Colonic mucosa (tissue), 4 donors: ENCODE data around the gene REG3G. TPM values are rescaled to one million over a fixed set of nuclear protein-coding genes. Genes with fewer than 3 reads are reported as not detected.
"Not testable (repeated sequence)": the region's sequence is repeated elsewhere in the genome, so short reads cannot be mapped to it uniquely, and the experiment has no call there.

Source experiments
- DNase-seq: peaks from one replicate; pipeline ENCODE4 v3.0.0-alpha.2; 2020
- H3K27ac ChIP-seq: fragments of 200-600 bp; one replicate; pipeline ENCODE4 v1.8.0; 2021
- H3K27me3 ChIP-seq: fragments of 200-600 bp; one replicate; pipeline ENCODE4 v1.8.0; 2021
- H3K36me3 ChIP-seq: fragments of 200-600 bp; one replicate; pipeline ENCODE4 v1.8.0; 2021
- H3K4me1 ChIP-seq: fragments of 200-600 bp; one replicate; pipeline ENCODE4 v1.8.0; 2021; ENCODE audit warnings: mild to moderate bottlenecking
- H3K4me3 ChIP-seq: fragments of 200-600 bp; one replicate; pipeline ENCODE4 v1.8.0; 2021
- H3K9ac ChIP-seq, 2 donors: one replicate each; pipeline ENCODE4 v1.7.0; 2013; ENCODE audit warnings: control low read depth in 2 of 2, low read depth in 2 of 2, low read length in 2 of 2
- H3K9me3 ChIP-seq: fragments of 200-600 bp; one replicate; pipeline ENCODE4 v1.8.0; 2021
- CTCF ChIP-seq: fragments of 200-600 bp; IDR thresholded peaks from one replicate; pipeline ENCODE4 v1.8.0; 2022; ENCODE audit warnings: antibody characterized with exemption, mild to moderate bottlenecking
- intact Hi-C: fragments of 100-400 bp; cut with DNase I; formaldehyde crosslinking; loops from one replicate; pipeline ENCODE4 v1.14.1; 2022
- total RNA-seq, 2 donors: library from RNA; stranded (reverse); fragmentation: NEBNext Ultra II Directional in 1 of 2; extraction: Animal tissue kit (Norgen Biotek cat#: 25700) in 1 of 2; gene quantifications; one replicate each; pipeline ENCODE4 v1.2.1, GENCODE V29; 2021
- donor health status: healthy.
- donor health status: DM: no; HTN: no; CAD: no.
- donor health status: DM: no; HTN: no; CAD: no.

REG3G gene
- total RNA-seq, 2 donors from 2014 or later, result 1.1 TPM; not detected in 1

- no peak for DNase-seq
Observed at GRCh38 chr2:79041032-79041448, 15.5 kb downstream of the REG3G start.

GRCh38 chr2:79053486-79053885 lies 28.0 kb downstream of the REG3G start:
- intact Hi-C loops, H3K9ac ChIP-seq, H3K36me3 ChIP-seq, H3K27ac ChIP-seq, H3K27me3 ChIP-seq, H3K4me3 ChIP-seq, H3K9me3 ChIP-seq, DNase-seq, H3K4me1 ChIP-seq: not testable (repeated sequence)

More at GRCh38 chr2:79041032-79041448, 15.5 kb downstream of the REG3G start:
- no peak overlapping the region for H3K4me3 ChIP-seq
- H3K27me3 ChIP-seq, result no peaks in the 10 kb centered on the region
- no peaks in the 10 kb centered on the region for H3K9me3 ChIP-seq
- H3K9ac ChIP-seq, result no peak overlapping the region
- TF ChIP-seq CTCF, result peak; percentile 31
- no peak overlapping the region for H3K27ac ChIP-seq
- H3K4me1 ChIP-seq, result no peaks in the 10 kb centered on the region
- intact Hi-C loops, result loop anchor here (5.0 to 10.0 kb wide), 2 partner anchors 181 to 844 kb away; no protein-coding TSS in a partner anchor
- H3K36me3 ChIP-seq, result no peaks in the 10 kb centered on the region

- H3K4me3 ChIP-seq, DNase-seq, intact Hi-C loops, H3K9me3 ChIP-seq, H3K9ac ChIP-seq, H3K36me3 ChIP-seq, H3K27me3 ChIP-seq, H3K27ac ChIP-seq, H3K4me1 ChIP-seq: not testable (repeated sequence)
Observed at GRCh38 chr2:79054769-79055168, 29.3 kb downstream of the REG3G start.

GRCh38 chr2:79065201-79065600 lies 39.7 kb downstream of the REG3G start:
- H3K4me1 ChIP-seq, result no peaks in the 10 kb centered on the region
- H3K36me3 ChIP-seq, result no peaks in the 10 kb centered on the region
- H3K9ac ChIP-seq, result no peak overlapping the region
- H3K9me3 ChIP-seq, result no peaks in the 10 kb centered on the region
- H3K27me3 ChIP-seq, result no peaks in the 10 kb centered on the region
- intact Hi-C loops, result no loop called here
- no peak overlapping the region for H3K27ac ChIP-seq
- DNase-seq, result no peak
- H3K4me3 ChIP-seq, result no peak overlapping the region
- no peak for TF ChIP-seq CTCF

- Histone ChIP-seq H3K27me3 (no peaks in the 10 kb centered on the region), H3K4me1 (no peaks in the 10 kb centered on the region), H3K4me3 (no peak overlapping the region), H3K27ac (no peak overlapping the region), H3K9me3 (no peaks in the 10 kb centered on the region), H3K9ac (no peak overlapping the region), H3K36me3 (no peaks in the 10 kb centered on the region)
- no peak for TF ChIP-seq CTCF
- intact Hi-C loops, result no loop called here
- no peak for DNase-seq
Observed at GRCh38 chr2:79071078-79071477, 45.6 kb downstream of the REG3G start.

Other genes with a start within 250 kb of the REG3G start
- 10 to 100 TPM in 1 of 2 donors, not detected in 1; 10.2 TPM for gene REG1B, start 62.3 kb downstream of the REG3G start, total RNA-seq
- 10 to 100 TPM in 1 of 2 donors, 1 to 10 TPM in 1; 5.2 to 19.6 TPM for gene REG1A, start 94.8 kb downstream of the REG3G start, total RNA-seq
- under 1 TPM; 0.32 to 0.79 TPM for gene REG3A, start 134.1 kb downstream of the REG3G start, total RNA-seq